Globus pallidus (tissue), 1 donor: ENCODE results near the gene RARRES2.
A peak's percentile ranks its signal among the peaks of the same experiment; 100 is the strongest.
"Not testable (repeated sequence)": the region's sequence is repeated elsewhere in the genome, so short reads cannot be mapped to it uniquely, and the experiment has no call there.

Experiments used
- DNase-seq: peaks from one replicate; pipeline ENCODE4 v3.0.0-alpha.2; 2015; ENCODE audit warnings: low spot score

Gene RARRES2

DNA sequence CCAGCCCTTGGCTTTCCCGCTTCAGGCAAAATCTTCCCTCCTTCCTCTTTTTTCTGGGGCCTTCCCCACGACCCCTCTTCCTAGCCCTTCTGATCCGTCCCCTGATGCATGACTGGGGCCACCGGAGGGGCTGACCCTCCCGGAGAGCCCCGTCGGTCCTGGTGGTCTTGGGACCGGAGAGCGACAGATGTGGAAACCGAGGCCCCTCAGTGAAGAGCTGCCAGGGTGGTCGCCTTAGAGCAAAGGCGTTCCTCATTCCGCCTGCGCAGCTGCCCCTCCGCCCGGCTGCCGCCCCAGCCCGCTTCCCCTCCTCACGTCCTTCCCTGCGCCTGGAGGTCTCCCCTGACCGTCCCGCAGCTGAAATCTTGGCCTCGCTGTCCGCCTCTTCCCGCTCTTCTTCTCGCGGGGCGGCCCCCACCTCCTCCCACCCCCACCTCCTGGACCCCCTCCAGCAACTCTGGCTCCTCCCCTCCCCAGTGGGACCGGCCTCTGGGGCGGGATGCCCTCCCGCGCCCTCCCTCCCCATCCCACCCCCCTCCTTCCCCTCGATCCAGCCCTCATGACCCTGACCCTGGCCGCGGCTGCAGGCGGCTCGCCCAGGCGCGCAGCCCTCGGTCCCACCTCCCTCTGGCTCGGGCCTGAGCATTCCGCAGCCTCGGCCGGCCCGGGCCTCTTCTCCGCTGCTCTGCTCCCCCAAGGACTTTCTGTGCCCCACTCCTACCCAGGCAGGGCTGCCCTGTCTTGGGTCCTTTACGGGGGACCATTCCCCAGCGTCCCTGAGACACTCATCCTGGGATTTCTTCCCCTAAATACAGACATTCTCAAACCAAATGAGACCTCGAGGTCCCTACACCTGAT is at the start of gene RARRES2:
RARRES2 (minus strand) TSS at position 367 of the 858 bp plus-strand sequence. CDS start 1,020 bp downstream, outside the sequence.
- no peak for DNase-seq

DNA sequence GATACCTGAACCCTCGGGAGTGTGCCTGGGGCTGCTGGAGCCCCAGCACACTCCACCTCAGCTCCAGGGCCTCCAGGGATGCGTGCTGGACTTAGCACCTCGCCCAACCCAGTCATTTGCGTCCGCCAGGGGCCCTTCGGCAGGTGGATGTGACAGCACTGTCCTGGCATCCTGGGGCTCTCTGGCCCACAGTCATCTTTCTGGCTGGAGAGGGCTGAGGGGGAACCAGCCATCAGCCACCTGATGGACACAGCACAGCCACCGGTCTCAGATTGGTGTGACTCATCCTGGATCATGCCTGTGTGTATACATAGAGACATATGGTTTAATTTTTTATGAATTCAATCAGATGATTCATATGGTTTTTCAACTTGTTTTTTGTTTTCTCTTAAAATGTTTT is 48.8 kb upstream of the RARRES2 start:
- DNase-seq = no peak

DNA sequence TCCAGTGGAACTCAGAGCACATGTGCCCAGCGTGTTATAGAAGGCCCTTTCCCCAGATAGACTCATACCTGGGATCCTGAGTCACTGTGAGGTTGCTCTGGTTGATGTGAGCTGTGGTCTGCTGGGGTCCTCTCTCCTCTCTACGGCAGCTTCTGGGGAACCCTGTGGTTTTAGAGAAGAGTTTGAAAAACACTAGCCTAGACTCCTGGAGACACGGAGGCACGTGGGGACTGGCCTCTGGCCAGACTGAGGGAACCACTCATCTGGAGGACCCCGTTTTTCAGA is 48.0 kb upstream of the RARRES2 start:
- DNase-seq = no peak

DNA sequence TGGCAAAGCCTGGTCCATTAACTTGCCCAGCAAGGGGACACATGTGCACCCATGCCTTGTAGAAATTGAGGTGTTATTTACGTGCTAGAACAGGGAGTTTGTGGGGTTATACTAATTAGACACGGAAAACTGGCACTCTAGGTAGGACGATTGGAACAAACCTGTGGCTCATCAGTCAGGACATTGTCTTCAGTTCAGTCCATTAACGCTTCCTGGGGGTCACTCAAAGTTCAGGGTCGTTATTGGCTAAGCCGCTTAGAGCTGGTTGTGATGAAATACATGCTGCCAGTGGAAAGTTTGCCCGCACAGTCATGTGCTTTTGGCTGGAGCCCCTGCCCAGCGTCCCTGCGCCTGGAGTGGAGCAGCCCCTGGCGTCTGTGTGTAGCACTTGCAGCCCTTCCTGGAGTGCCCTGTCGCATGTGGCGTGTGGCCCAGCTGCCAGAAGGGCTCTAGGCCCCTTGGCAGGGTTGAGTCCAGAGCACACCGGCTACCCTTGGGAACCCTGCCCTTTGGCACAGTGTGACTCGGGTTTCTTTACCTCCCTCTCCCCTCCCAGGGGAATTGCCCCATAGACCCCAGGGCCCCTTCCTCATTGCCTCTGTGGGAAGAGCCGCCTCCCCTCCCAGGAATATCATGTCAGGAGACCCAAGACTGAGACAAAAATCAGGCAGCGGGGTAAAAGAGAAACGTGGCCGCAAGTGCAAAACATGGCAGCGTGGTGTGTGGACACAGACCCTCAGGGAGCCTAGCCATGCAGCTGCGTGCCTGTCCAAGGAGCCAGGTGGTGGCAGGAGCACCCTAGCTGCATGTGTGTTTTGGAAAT is 47.5 kb upstream of the RARRES2 start:
- DNase-seq = peak; percentile 91

DNA sequence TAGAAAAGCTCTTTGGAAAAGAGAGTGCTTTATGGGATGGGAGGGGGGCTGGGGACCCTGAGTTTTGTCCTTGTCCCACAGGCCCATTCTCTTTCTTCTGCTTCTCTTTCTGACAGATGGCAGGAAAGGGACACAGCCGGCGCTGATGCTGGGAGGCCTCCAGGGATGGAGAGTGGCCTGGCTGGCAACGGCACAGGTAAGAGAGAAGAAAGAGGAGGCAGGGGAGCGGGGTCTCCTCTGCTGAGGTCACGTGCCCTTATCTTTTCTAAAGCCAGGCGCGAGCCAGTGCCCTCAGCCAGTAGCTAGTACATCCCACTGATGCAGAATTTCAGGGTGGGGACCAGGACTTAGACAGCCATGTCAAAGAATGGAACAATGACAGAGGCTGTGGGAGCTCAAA is 46.9 kb upstream of the RARRES2 start:
- peak; percentile 40 for DNase-seq

DNA sequence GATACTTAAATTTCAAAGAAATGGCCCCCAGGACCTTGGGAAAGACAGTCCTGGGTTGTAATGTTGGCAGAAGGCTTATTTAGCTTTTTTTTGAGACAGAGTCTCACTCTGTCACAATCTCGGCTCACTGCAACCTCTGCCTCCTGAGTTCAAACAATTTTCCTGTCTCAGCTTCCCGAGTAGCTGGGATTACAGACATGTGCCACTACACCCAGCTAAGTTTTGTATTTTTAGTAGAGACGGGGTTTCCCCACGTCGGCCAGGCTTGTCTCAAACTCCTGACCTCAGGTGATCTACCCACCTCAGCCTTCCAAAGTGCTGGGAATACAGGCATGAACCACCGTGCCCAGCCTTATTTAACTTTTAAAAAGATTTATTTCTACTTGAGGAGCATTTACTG is 44.5 kb upstream of the RARRES2 start:
- not testable (repeated sequence) for DNase-seq

DNA sequence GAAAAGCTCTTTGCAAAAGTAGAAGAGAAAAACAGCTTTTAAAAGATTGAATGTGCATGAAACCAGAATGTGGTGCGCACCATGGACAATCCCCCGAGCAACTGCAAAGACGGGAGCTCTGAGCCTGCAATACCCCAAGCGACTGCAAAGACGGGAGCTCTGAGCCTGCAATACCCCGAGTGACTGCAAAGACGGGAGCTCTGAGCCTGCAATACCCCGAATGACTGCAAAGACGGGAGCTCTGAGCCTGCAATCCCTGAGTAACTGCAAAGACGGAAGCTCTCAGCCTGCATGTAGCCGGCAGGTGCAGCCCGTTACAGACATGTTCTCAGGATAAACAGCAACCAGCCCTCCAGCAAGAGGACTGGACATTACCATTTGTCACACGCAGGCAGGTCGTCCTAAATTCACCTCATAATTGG is 43.9 kb upstream of the RARRES2 start:
- DNase-seq = peak; percentile 51

DNA sequence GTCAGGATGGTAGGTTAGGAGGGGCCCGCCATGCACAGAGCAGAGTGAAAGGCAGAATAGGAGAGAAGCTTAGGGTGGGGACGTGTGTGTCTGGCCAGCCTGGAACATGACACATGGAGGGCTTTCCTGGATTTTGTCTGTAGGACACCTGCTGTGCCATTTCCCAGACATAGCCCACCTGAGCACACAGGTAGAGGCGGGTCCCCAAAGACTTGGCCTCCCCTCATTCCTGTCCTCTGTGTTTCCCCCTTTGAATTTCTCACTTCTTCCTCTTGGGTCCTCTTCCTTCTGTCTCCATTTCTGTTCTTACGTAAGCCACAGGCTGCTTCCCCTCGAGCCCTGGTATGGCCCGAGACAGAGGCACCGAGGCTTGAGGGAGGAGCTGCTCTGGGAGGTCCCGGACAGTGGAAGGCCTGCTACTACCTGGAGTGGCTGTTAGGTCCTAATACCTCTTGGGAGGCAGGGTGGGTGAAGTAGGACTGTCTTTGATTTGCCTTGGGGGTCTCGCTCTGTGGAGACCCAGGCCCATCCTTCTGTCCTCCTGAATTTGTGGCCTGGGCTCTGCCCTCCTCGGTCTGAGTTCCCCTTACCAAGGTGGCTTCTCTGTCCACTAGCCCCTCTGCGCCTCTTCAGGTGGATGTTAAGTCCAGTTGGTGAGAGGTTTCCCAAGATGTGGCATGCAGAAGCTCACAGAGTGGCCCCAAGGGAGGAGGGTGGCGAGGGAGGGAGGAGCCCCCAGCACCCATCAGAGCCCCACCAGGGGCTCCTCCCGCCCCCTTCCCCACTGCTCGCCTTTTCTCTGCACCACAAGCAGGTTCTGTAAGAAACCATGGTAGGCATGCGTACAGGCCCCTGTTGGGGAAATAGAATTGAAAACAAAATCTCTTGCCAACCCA is 43.2 kb upstream of the RARRES2 start:
- DNase-seq = no peak

DNA sequence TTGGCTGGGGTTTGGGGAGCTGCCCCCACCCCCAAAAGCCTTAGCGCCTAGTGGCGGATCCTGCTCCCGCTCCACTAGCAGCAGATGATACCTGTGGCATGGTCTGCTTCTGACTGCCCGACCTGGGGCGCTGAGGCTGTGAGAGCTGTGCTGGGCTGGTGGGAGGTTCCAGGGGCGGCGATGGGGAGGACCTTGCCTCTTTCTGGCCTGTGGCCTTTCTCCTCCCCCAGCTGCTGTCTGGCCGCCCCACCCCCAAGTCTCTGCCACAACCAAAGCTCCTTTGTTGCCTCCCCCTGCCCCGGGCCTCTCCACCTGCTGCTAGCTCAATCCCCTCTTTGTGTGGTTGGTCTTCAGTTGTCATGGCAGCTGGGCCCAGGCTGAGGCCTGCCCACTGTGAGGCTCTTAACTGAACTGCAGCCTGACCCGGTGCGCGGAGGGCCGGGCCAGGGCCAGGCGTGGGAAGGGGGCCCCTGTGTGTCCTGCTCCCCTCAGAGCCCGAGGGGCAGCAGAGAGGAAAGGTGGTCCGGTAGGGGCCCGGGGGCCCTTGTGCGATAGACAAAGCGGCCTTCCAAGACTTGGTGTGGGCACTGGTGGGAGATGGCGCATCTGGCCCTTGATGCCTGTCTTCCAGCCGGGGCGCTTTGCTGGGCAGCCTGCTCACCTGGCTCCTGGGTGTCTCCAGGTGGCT is 42.4 kb upstream of the RARRES2 start:
- peak; percentile 99 for DNase-seq

DNA sequence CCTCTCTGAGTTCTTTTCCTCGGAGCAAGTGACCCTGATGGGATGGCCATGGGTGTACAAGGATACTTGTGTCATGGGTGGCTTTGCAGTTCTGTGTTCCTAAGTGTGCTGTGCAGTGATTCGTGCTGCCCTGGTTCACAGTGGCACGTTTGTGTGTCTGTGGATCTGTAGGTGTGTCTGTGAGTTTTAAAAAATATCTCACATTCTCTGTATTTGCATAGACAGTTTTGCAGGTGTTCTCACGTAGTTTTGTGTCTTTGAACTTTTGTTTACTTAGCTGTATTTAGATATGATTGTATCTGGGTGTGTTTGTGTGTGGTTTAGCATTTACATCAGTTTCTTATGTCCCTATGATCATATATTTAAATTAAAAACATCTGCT is 41.4 kb upstream of the RARRES2 start:
- no peak for DNase-seq

DNA sequence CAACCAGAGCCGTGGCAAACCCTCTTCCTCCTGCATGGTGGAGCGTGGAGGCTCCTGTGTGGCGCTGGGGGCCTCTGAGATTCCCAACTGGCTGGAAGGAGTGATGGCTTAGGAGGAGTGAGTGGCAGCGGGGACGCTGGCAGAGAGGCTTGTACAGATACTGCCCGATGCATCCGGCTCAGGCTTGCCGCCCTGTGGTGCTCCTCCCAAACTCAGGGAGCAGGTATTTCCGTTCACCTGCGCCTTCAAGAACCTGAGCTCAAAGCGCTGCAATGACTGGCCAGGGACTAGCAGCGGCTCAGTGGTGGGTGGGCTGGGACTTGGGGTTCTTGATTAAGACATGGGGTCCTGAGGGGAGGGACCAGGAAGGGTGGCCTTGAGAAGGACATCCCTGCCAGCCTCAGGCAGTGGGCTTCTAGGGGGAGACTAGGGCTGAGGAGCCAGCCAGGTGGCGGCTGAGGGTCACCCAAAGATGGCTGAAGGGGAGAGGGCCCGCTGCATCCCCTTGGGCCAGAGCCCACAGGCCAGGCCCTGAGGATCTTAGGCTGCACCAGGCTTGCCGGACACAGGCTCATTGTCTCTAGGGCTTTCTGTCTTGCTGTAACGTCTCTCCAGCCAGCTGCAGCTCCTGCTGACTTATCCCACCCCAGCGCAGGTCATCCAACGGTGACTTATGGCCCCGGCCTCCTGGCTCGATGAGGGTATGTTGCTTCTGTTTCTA is 40.9 kb upstream of the RARRES2 start:
- DNase-seq = peak; percentile 85

DNA sequence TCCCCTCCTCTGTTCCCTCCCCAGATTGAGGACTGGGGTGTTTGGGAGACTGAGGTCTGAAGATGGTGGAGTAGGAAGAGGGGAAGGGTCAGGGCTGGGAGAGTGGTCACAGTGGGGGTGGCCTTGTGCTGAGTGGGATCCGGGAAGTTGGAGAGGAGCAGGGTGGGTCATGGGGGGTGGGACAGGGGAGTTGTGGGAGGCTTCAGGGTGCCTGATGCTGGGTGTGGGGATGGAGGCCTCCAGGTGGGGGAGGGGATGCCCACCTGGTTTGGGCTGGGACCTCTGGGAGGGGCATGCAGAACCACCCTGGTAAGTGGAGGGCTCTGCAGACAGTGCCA is 40.3 kb upstream of the RARRES2 start:
- no peak for DNase-seq

DNA sequence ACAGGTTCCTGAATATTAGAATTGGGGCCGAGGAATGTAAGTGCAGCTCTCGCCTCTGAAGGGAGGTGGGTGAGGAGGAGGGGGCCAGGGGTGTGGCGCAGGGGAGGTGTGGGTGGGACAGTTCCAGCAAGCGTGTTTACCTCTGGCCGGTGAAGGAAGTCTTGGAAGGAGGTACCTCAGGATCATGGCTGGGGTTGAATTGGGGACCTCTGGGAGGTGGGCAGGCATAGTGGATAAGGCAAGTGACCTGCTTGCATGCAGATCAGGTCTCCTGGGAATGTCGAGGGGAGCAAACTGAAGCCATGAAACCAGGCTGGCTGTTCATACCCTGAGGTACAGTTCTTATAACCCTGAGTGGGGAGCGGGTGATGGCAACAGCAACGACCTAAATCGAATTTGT is 39.7 kb upstream of the RARRES2 start:
- DNase-seq = no peak

DNA sequence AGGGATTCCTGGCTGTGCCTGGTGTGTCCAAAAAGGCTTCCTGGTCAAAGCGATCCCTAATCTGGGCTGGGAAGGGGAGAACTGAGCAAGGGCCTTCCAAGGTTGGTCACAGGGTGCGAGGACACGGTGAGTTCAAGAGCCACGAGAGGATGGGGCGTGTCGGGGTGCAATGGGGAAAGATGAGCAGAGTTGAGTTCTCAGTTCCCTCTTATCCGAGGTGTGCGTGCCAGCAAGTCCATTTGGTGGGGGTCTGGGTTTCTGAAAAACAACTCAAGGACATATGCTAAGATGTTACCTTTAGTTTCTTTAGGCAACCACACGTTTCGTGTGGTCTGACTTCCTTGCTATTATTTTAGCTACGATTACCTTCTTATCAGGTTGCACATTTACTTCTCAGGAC is 39.0 kb upstream of the RARRES2 start:
- no peak for DNase-seq

DNA sequence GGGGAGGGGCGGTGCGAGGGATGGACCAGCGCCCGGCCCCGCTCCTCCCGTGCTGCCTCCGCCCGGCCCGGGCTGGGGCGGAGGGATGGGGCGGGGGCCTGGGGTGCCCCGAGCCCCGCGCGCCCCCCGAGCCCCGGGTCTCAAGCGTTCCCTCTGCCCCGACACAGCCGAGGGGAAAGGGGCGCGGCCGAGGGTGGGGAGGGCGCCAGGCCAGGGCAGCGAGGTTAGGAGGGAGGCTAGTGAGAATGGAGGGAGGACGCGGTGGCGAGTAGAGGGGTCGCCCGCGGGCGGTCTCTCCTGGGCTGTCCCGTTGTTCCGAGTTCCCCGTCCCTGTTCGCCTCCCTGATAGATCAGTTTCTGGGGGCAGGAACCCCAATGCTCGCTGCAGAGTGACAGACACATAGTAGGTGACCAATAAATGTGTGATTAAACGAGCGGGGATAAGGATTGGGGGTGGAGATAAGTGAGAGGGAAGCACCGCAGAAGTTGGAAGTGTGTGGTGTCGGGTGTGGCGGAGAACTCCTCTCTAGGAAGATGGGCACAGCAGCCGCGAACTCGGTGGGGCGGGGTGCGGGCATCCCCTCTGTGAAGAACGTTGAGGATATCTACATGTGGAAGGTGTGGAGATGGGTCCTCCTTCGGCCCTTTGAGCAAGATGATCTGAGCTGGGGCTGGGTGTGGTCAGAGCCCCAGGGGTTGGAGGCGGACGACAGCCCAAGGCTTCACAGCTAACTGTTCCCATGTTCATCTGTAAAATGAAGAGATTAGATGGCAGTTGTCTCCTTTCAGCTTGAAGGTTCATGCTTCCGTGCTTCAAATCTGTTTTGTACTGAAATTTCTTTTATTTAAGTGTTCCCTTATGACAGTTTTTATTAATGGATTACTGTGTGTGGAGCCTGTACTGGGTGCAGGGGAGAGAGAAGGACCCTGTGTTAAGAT is 38.3 kb upstream of the RARRES2 start:
- peak; percentile 56 for DNase-seq

DNA sequence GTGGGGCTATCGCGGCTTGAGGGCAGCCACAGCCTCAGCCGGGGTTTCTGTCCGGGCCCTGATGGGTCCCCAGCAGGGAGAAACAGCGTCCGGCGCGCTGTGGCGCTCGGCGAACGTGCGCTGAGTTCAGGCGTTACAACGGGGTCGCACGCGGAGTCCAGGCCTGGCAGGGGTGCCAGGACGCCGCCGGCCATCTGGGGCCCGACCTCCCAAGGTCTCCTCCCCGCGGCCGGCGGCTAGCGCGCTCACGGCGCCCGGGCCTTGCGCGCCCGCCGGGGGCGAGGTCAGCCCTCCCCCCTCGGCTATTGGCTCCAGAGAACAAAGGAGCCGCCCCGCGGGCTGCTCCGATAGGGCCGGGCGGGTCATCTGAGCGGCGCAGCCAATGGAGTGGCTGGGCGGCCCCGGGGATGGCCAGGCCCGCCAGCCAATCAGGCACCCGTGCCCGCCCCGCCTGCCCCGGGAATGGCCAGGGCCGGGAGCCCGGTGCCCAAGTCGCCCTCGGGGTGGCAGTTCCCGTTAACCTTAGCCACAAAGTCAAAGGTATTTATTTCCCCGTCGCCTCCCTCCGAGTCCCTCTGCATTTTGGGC is 37.5 kb upstream of the RARRES2 start, which contains the start of gene ZNF775:
ZNF775 (plus strand) TSS at position 478 of the 588 bp plus-strand sequence. CDS start 9,141 bp downstream, outside the sequence.
- peak; percentile 96 for DNase-seq

DNA sequence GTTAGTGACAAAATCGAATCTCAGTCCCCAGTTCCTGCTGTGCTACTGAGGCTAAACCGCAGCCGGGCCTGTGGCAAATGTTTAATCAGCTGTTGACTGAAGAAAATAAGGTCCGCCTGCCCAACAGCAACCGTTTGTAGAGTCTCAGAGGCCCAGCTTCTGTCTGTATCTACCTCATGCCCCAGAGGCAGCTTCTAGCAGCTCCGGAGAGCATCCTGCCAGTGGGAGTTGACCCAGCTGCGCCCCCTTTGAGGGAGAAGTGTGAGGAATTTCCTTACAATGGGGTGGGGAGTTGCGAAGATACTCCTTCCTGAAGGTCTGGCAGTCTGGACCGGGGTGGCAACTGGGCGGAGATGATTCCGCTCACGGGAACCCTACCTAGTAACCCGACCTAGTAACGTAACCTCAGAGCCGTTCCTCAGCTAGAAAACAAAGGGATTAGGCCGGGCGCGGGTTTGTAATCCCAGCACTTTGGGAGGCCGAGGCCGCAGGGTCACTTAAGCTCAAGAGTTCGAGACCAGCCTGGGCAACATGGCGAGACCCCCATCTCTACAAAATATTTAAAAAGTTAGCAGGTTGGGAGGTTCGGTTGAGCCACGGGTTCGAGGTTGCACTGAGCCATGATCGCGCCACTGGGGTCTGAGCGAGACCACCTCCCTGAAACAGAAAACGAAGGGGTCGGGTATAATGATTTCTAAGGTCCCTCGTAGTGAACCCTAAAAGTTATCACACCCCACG is 36.9 kb upstream of the RARRES2 start:
- peak; percentile 71 for DNase-seq

DNA sequence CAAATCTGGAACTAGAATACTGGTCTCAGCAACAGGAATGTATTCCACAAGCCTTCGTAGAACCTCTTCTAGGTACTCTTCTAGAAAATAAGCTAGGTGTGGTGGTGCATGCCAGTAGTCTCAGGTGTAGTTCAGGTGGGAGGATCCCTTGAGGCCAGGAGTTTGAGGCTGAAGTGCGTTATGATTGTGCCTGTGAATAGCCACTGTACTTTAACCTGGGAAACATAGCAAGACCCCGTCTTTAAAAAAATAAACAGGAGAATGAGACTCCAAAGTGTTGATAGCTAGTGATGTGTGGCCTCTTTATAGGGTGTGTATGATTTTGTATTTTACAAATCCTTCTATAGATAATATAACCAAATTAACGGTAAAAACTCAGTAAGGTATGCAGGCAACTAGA is 36.2 kb upstream of the RARRES2 start:
- no peak for DNase-seq

DNA sequence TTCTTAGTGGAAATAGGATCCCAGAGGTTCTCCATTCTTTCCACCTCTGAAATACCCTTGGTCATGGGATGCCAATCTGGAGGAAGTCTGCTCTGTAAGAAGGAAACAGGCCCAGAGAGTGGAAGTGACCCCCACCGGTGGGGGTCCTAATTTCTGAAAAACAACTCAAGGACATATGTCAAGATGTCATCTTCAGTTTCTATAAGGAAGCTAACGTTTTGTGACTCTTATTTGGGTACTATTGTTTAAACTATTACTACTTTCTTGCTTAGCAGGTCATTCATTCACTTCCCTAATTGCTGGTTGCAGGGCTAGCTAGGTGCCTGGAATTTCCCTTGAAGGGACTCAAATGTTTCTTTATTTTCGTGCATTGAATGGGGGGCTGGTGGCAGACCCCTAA is 35.8 kb upstream of the RARRES2 start:
- no peak for DNase-seq
